Activated B cell treated with CpG ODN at 0.5 μM for 24 hours (primary cell): ENCODE data around the gene C14orf132. TPM values are rescaled to one million over a fixed set of nuclear protein-coding genes. Genes with fewer than 3 reads are reported as not detected.

Source experiments
- ATAC-seq: fragments of 200-7000 bp; cut with Tn5 transposase; one replicate; pipeline ENCODE4 v1.10.0; 2021; ENCODE audit warnings: low read depth, mild to moderate bottlenecking, moderate library complexity
- CTCF ChIA-PET: fragments of 350-600 bp; sonication (Branson Sonifier 250); formaldehyde crosslinking; loops from one replicate; lab custom pipeline; 2021; ENCODE audit warnings: antibody characterized with exemption; lab: Charles Lee
- POLR2A ChIA-PET: fragments of 350-600 bp; sonication (Branson Sonifier 250); formaldehyde crosslinking; loops from one replicate; lab custom pipeline; 2021; ENCODE audit warnings: antibody characterized with exemption; lab: Charles Lee
- DNase-seq: peaks from one replicate; pipeline ENCODE4 v3.0.0; 2022
- H3K27ac Mint-ChIP-seq: one replicate; pipeline ENCODE4 v1.8.0; 2020; ENCODE audit warnings: mixed read lengths
- H3K27me3 Mint-ChIP-seq: one replicate; pipeline ENCODE4 v1.8.0; 2021; ENCODE audit warnings: mixed read lengths
- H3K36me3 Mint-ChIP-seq: one replicate; pipeline ENCODE4 v1.8.0; 2021; ENCODE audit warnings: low read depth, mixed read lengths
- H3K4me1 Mint-ChIP-seq: one replicate; pipeline ENCODE4 v1.8.0; 2021; ENCODE audit warnings: mixed read lengths
- H3K4me3 Mint-ChIP-seq: one replicate; pipeline ENCODE4 v1.8.0; 2020; ENCODE audit warnings: mild to moderate bottlenecking, mixed read lengths
- H3K9me3 Mint-ChIP-seq: one replicate; pipeline ENCODE4 v1.8.0; 2020; ENCODE audit warnings: mixed read lengths
- CTCF ChIP-seq: fragments of 200-600 bp; IDR thresholded peaks from one replicate; pipeline ENCODE4 v1.8.0; 2022; ENCODE audit warnings: antibody characterized with exemption, mild to moderate bottlenecking
- intact Hi-C: fragments of 100-400 bp; cut with micrococcal nuclease; formaldehyde crosslinking; loops from one replicate; pipeline ENCODE4 v1.15.1; 2024
- total RNA-seq: library from RNA; stranded (reverse); gene quantifications from 2 replicates; pipeline ENCODE4 v1.2.3, GENCODE V29; 2022

Gene C14orf132
- total RNA-seq, 1 donor from 2014 or later, result 0.16 TPM

DNA sequence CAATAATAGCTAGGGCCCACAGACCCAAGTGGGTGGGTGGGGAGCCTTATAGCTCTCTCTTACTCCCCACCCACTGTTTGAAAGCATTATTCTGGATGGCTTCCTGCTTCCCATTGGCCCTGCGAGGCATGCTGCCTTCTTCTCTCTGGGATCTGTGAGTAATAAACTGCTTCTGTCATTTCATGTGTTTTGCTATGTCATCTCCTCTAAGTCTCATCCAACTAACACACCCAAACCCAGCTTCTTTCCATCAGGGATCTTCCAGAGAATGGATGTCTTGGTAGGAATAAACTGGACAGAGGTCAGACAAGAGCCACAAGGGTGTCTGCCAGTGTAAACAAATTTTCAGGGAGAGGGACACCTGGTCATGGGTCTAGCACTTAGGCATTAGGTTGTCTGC lies 99.1 kb downstream of the C14orf132 start:
- H3K36me3 Mint-ChIP-seq, result no peaks in the 10 kb centered on the region
- intact Hi-C loops, result no loop called here
- no peak overlapping the region for H3K4me3 Mint-ChIP-seq
- DNase-seq (no peak), ATAC-seq (no peak)
- H3K9me3 Mint-ChIP-seq, result peaks cover 8% of the 10 kb centered on the region
- no peak overlapping the region for H3K27ac Mint-ChIP-seq
- no peaks in the 10 kb centered on the region for H3K4me1 Mint-ChIP-seq
- ChIA-PET CTCF (no interaction called here), POLR2A (no interaction called here)
- H3K27me3 Mint-ChIP-seq, result peaks cover 13% of the 10 kb centered on the region
- no peak for TF ChIP-seq CTCF

DNA sequence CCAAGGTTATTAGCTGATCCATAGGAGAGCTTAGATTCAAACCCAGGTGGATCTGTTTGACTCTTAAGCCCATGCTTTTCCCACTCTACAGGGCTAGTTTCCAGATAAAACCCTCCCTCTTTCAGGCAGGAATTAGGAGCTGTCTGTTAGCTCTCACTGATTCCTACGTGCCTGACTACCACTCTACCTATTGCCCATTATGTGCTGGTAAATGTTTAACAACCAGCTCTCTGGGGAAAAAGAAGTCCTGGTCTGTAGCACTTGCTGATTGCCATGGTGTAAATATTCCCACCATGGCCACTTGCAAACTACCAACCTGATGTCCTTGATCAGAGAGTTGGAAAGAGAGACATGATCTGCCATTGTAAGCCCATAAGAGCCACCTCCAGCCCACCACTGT lies 100.0 kb downstream of the C14orf132 start:
- no peaks in the 10 kb centered on the region for H3K36me3 Mint-ChIP-seq
- no peak for DNase-seq
- POLR2A ChIA-PET, result no interaction called here
- H3K27ac Mint-ChIP-seq, result no peak overlapping the region
- no peaks in the 10 kb centered on the region for H3K4me1 Mint-ChIP-seq
- H3K27me3 Mint-ChIP-seq, result peaks cover 18% of the 10 kb centered on the region
- peaks cover 12% of the 10 kb centered on the region for H3K9me3 Mint-ChIP-seq
- TF ChIP-seq CTCF, result no peak
- CTCF ChIA-PET, result no interaction called here
- no peak for ATAC-seq
- intact Hi-C loops, result no loop called here
- no peak overlapping the region for H3K4me3 Mint-ChIP-seq

DNA sequence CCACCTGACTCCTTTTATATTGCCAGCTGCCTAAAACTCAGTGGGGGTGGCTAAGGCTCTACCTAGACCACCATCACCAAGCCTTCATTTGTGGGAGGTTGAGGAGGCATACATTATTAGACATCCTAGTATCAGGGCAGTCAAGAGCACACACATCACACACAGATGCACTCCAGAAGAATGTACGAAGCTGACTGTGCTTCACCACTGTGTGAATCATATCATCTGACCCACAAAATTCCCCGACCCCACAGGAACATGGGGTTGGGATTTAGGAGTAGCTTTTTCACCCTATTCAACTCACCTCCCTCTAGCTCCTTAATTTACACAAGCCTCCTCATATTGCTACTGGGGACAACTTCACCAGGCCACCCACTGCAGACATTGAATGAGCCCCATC lies 100.7 kb downstream of the C14orf132 start:
- ChIA-PET CTCF (no interaction called here), POLR2A (no interaction called here)
- no peak for DNase-seq
- Mint-ChIP-seq H3K4me1 (no peaks in the 10 kb centered on the region), H3K27me3 (peaks cover 18% of the 10 kb centered on the region), H3K9me3 (peaks cover 14% of the 10 kb centered on the region), H3K36me3 (no peaks in the 10 kb centered on the region), H3K27ac (no peak overlapping the region), H3K4me3 (no peak overlapping the region)
- ATAC-seq, result no peak
- no peak for TF ChIP-seq CTCF
- intact Hi-C loops, result no loop called here

GRCh38 chr14:96140952-96141351 lies 101.8 kb downstream of the C14orf132 start:
- no peak for ATAC-seq
- Mint-ChIP-seq H3K4me1 (no peaks in the 10 kb centered on the region), H3K9me3 (peaks cover 14% of the 10 kb centered on the region), H3K27me3 (peaks cover 18% of the 10 kb centered on the region), H3K36me3 (no peaks in the 10 kb centered on the region), H3K27ac (no peak overlapping the region), H3K4me3 (no peak overlapping the region)
- ChIA-PET POLR2A (no interaction called here), CTCF (no interaction called here)
- DNase-seq, result no peak
- intact Hi-C loops, result no loop called here
- TF ChIP-seq CTCF, result no peak

Other genes starting within 250 kb of the C14orf132 start
- gene TUNAR, start 162.5 kb upstream of the C14orf132 start, total RNA-seq, result 0.40 and 0.61 TPM in 2 replicates
- not detected in 2 replicates for gene BDKRB2, start 165.5 kb downstream of the C14orf132 start, total RNA-seq
- gene BDKRB1, start 216.8 kb downstream of the C14orf132 start, total RNA-seq, result not detected in 2 replicates